NCI-H460 (cell line): ENCODE measurements around the gene PSMG3. TPM values are rescaled to one million over a fixed set of nuclear protein-coding genes. Genes with fewer than 3 reads are reported as not detected.
A peak's percentile ranks its signal among the peaks of the same experiment; 100 is the strongest.
"Not testable (repeated sequence)": the region's sequence is repeated elsewhere in the genome, so short reads cannot be mapped to it uniquely, and the experiment has no call there.

Source experiments
- DNase-seq: peaks from one replicate; pipeline ENCODE4 v3.0.0-alpha.2; 2016; ENCODE audit warnings: low read depth; ENCODE audit errors: extremely low read depth
- total RNA-seq: library from RNA; depleted of rRNA; stranded (reverse); fragments of >200 nt; shearing (Covaris generic); gene quantifications from 2 replicates; pipeline ENCODE4 v1.2.3, GENCODE V29; 2014

The PSMG3 gene
- total RNA-seq, 1 experiment from 2014 or later: 125 TPM

GRCh38 chr7:1536455-1536742 is 33.4 kb downstream of the PSMG3 start:
- DNase-seq: no peak

- DNase-seq: no peak
Measured at GRCh38 chr7:1535701-1536454, 34.0 kb downstream of the PSMG3 start.

- no peak for DNase-seq
Measured at GRCh38 chr7:1535100-1535458, 34.8 kb downstream of the PSMG3 start.

- no peak for DNase-seq
Measured at GRCh38 chr7:1534330-1535099, 35.3 kb downstream of the PSMG3 start.

- DNase-seq: peak; percentile 75
Measured at GRCh38 chr7:1533547-1534329, 36.1 kb downstream of the PSMG3 start.

GRCh38 chr7:1533255-1533546 is 36.6 kb downstream of the PSMG3 start:
- DNase-seq: no peak

GRCh38 chr7:1532456-1533254 is 37.2 kb downstream of the PSMG3 start:
- DNase-seq: peak; percentile 85

GRCh38 chr7:1531979-1532455 is 37.8 kb downstream of the PSMG3 start:
- no peak for DNase-seq

- no peak for DNase-seq
Measured at GRCh38 chr7:1531263-1531978, 38.4 kb downstream of the PSMG3 start.

- DNase-seq: no peak
Measured at GRCh38 chr7:1530946-1531262, 38.9 kb downstream of the PSMG3 start.

- DNase-seq: no peak
Measured at GRCh38 chr7:1529383-1530116, 40.3 kb downstream of the PSMG3 start.

- no peak for DNase-seq
Measured at GRCh38 chr7:1526271-1526754, 43.5 kb downstream of the PSMG3 start.

GRCh38 chr7:1525409-1525808 is 44.4 kb downstream of the PSMG3 start:
- no peak for DNase-seq

- no peak for DNase-seq
Measured at GRCh38 chr7:1523844-1524243, 46.0 kb downstream of the PSMG3 start.

GRCh38 chr7:1523208-1523607 is 46.6 kb downstream of the PSMG3 start:
- DNase-seq: no peak

- no peak for DNase-seq
Measured at GRCh38 chr7:1521456-1521855, 48.4 kb downstream of the PSMG3 start.

- peak; percentile 100 for DNase-seq
Measured at GRCh38 chr7:1520539-1521234, 49.1 kb downstream of the PSMG3 start.

- not testable (repeated sequence) for DNase-seq
Measured at GRCh38 chr7:1519322-1519922, 50.4 kb downstream of the PSMG3 start.
